CMK (cell line): ENCODE results near the gene FOXA2.
"Not testable (repeated sequence)": the region's sequence is repeated elsewhere in the genome, so short reads cannot be mapped to it uniquely, and the experiment has no call there.

Experiments used
- DNase-seq: peaks from one replicate; pipeline ENCODE4 v3.0.0-alpha.2; 2010; ENCODE audit warnings: low read depth

The FOXA2 gene

GRCh38 chr20:22584522-22584921, at the start of gene FOXA2:
FOXA2 (minus strand) TSS chr20:22584572; CDS start chr20:22584278, 294 bp downstream.
- no peak for DNase-seq

GRCh38 chr20:22630701-22631100, 46.3 kb upstream of the FOXA2 start:
- no peak for DNase-seq

DNA sequence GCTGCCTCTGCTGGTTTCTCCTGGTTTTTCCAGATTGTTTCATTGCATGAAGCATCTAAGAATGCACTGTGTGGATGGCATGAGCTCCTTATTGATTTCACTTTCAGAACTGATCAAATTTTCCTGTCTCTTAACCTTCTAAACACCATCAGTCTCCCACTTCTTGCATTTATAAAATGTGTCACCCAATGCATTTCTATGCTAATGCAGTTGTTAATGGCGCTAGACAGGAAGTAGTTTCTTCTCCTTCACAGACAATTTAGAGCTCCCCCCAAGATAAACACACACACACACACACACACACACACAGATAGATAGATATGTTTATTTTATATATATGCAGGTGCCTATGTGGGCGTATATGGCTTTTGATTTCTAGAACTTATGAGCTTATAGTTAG, 45.6 kb upstream of the FOXA2 start:
- no peak for DNase-seq

DNA sequence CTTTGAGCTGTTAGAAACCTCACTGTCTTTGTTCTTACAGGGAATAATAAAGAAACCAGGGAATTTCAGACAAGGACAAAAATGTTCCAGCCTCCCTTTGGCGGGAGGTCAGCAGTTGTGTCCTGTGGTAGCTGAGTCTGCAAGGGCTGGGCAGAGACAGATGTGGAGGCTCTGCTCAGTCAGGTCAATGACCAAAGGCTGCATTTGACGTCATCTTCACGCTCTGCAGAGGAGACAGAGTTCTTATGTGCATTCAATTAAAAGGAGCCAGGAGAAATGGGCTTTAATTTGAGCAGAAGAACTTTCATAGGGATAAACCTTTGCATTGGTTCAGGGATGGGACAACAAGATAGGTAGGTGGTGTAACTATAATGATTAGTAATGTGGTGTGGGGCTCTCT, 45.1 kb upstream of the FOXA2 start:
- DNase-seq = no peak

GRCh38 chr20:22626496-22626895, 42.1 kb upstream of the FOXA2 start:
- DNase-seq = no peak

- no peak for DNase-seq
These were observed 38.8 kb upstream of the FOXA2 start for GRCh38 chr20:22623211-22623610.

- no peak for DNase-seq
These were observed 36.0 kb upstream of the FOXA2 start for GRCh38 chr20:22620342-22620741.

- no peak for DNase-seq
These were observed 35.4 kb upstream of the FOXA2 start for GRCh38 chr20:22619806-22620205.

- no peak for DNase-seq
These were observed 34.9 kb upstream of the FOXA2 start for GRCh38 chr20:22619272-22619671.

- DNase-seq = no peak
These were observed 32.8 kb upstream of the FOXA2 start for GRCh38 chr20:22617160-22617559.

DNA sequence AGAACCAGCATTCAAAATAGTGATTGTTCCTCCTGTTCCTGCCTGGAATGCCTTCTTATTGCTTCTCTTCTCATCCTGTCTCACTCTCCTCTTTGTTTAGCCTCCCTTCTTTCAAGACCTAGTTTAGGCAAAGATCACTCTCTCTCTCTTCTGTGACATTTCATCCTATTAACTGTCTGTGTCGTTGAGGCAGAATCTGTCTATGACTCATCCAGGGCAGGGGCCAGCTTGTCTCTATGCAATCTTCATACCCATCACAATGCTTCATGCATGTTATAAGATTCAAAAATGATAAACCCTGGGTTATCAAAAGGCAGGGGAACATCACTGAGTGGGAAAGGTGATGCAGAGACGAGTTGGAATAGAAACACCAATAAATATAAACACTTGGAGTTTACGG, 32.2 kb upstream of the FOXA2 start:
- DNase-seq = no peak

DNA sequence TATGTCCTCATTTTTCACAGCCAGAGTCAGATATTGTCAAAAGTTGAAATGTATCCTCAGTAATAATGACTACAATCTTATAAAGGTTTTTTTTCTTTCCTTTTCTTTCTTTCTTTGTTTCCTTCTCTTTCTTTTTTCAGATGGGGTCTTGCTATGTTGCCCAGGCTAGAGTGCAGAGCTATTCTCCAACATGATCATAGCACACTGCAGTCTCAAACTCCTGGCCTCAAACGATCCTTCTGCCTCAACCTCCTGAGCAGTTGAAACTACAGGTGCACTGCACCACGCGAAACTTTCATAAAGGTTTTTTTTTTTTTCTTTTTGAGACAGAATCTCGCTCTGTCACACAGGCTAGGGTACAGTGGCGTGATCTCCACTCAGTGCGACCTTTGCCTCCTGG, 31.1 kb upstream of the FOXA2 start:
- DNase-seq = no peak

- DNase-seq = no peak
These were observed 27.3 kb upstream of the FOXA2 start for GRCh38 chr20:22611636-22612035.

DNA sequence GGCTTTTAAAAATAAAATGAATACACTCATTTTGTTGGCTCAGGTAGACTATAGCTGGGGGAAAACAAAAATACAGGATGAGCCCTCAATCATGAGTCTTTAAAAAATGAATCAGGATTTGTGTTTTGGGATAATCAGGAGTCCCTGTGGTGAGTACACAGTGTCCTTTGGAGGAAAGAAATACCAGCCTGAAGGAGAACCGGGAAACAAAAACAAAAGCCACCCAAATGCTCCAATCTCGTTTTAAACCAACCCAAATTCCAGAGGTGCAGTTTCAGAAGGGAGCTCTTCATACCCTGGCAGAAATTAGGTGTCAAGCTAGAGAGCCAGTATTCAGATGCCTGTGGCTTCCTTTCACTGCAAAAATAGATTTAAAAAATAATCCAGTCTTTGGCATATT, 23.3 kb upstream of the FOXA2 start:
- DNase-seq = no peak

GRCh38 chr20:22604815-22605214, 20.4 kb upstream of the FOXA2 start:
- DNase-seq = no peak

- no peak for DNase-seq
These were observed 17.2 kb upstream of the FOXA2 start for GRCh38 chr20:22601361-22602141.

GRCh38 chr20:22599258-22599657, 14.9 kb upstream of the FOXA2 start:
- DNase-seq = not testable (repeated sequence)

GRCh38 chr20:22597303-22597702, 12.9 kb upstream of the FOXA2 start:
- no peak for DNase-seq

DNA sequence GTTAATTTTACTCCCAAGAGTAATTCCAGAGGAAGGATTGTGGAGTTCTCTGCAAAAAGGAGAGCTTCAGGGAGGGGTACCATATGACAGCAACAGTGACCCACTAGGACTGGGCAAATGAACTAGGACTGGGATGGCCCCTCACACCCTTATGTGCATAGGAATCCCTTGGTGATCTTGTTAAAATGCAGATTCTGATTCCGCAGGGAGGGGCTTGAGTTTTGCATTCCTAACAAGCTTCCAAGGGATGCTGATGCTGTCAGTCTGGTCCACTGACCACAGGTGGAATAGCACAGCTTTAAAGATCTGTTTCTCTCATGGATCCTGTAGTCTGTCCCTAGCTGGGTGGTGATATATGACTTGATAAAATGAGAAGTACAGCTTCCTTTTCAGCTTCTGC, 6.3 kb upstream of the FOXA2 start:
- DNase-seq = no peak

- no peak for DNase-seq
These were observed 2.4 kb upstream of the FOXA2 start for GRCh38 chr20:22586645-22587310.

DNA sequence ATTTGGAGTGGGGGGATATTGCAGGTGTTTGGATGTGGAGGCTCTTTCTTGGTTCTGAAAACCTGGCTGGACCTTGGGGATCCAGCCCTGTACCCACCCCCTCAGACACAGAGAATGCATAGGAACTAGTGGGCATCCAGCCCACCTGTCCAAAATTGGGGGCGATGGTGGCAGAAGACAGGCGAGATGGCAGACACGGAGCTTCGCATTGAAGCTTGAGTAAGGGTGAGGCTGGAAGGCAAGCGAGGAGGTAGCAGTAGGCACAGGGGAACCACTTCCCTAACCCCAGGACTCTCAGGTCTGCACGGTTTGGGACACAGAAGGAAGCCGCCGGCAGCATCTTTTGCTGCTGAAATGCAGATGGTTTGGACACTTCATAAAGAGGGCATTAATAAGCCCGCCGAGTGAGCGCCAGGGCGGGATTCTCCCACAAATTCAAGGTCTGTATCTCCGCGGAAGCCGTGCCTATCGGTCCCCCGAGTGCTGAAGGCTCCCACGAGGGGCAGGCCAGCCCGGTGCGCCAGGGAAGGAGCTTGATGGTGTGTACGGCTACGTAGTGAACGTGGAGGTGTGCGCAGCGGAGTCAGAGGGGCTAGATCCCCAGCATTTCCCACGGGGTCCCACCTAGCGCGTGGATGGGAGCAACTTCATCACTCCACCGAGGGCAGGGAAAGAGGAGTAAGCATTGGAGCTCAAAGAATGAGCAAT, 1.6 kb upstream of the FOXA2 start:
- DNase-seq = no peak

DNA sequence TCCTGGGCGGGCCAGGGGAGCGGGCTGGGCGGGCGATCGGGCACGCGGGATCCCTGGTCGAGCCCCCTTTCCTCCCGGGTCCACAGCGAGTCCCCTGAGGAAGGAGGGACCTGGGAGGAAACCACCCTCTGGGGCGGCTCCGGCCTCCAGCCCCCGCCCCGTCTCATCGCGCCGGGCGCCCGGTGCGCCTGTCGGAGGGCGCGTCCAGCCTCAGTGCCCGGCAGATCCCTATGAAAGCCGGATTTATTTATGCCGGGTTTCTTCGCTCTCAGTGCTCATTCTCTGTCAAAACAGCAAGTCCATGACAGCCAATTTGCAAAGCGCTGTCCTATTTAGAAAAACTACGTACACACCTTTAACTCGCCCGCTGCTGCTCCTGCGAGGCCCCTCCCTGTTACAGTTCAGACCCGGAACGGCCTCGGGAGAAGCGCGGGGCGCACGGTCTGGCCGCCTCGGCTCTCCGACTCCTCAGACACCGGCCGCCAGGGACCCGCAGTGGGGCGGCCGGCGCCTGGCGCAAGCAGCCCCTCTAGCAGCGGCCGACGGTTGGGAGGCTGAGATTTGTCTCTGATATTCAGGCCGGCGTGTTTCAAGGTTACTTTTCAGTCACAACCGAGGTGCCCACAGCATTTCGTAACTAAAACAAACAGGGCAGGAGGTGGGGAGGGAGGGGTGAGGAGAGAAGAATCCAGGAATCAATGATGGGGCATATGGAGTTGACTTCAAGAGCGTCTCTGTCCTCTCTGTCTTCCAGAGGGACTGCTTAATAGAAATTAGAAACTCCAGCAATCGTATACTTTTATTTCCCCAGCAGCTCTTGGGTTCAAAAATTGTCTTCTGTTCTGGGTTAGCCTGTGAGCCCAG, 782 bp upstream of the FOXA2 start:
- no peak for DNase-seq
